ENCODE measurements around the gene AURKAIP1.

The AURKAIP1 gene

GRCh38 chr1:1345384-1345783 lies 29.6 kb downstream of the AURKAIP1 start:
- no peak for TF ChIP-seq ZNF274 (IDR thresholded peaks at IDR 0.05; ENCODE audit: low read depth, low read length)
- no peak overlapping the region for H3K4me3 ChIP-seq (ENCODE audit: low read length)

GRCh38 chr1:1344655-1345361 lies 30.2 kb downstream of the AURKAIP1 start:
- H3K4me3 ChIP-seq (ENCODE audit: low read length): no peak overlapping the region
- TF ChIP-seq ZNF274 (IDR thresholded peaks at IDR 0.05; ENCODE audit: low read depth, low read length): no peak

- no peak overlapping the region for H3K4me3 ChIP-seq (ENCODE audit: low read length)
- no peak for TF ChIP-seq ZNF274 (IDR thresholded peaks at IDR 0.05; ENCODE audit: low read depth, low read length)
Measured at GRCh38 chr1:1343811-1344421, 31.1 kb downstream of the AURKAIP1 start.

GRCh38 chr1:1342584-1343115 lies 32.4 kb downstream of the AURKAIP1 start:
- H3K4me3 ChIP-seq (ENCODE audit: low read length): no peak overlapping the region
- TF ChIP-seq ZNF274 (IDR thresholded peaks at IDR 0.05; ENCODE audit: low read depth, low read length): no peak

- no peak for TF ChIP-seq ZNF274 (IDR thresholded peaks at IDR 0.05; ENCODE audit: low read depth, low read length)
- H3K4me3 ChIP-seq (ENCODE audit: low read length): no peak overlapping the region
Measured at GRCh38 chr1:1342061-1342562, 32.9 kb downstream of the AURKAIP1 start.

GRCh38 chr1:1341549-1342021 lies 33.4 kb downstream of the AURKAIP1 start:
- TF ChIP-seq ZNF274 (IDR thresholded peaks at IDR 0.05; ENCODE audit: low read depth, low read length): no peak
- H3K4me3 ChIP-seq (ENCODE audit: low read length): no peak overlapping the region

- no peak overlapping the region for H3K4me3 ChIP-seq (ENCODE audit: low read length)
- no peak for TF ChIP-seq ZNF274 (IDR thresholded peaks at IDR 0.05; ENCODE audit: low read depth, low read length)
Measured at GRCh38 chr1:1340791-1341548, 34.0 kb downstream of the AURKAIP1 start.

GRCh38 chr1:1340185-1340584 lies 34.8 kb downstream of the AURKAIP1 start:
- TF ChIP-seq ZNF274 (IDR thresholded peaks at IDR 0.05; ENCODE audit: low read depth, low read length): no peak
- H3K4me3 ChIP-seq (ENCODE audit: low read length): no peak overlapping the region

GRCh38 chr1:1338278-1338677 lies 36.7 kb downstream of the AURKAIP1 start:
- H3K4me3 ChIP-seq (ENCODE audit: low read length): no peak overlapping the region
- TF ChIP-seq ZNF274 (IDR thresholded peaks at IDR 0.05; ENCODE audit: low read depth, low read length): no peak

GRCh38 chr1:1337793-1338147 lies 37.2 kb downstream of the AURKAIP1 start:
- H3K4me3 ChIP-seq (ENCODE audit: low read length): no peak overlapping the region
- no peak for TF ChIP-seq ZNF274 (IDR thresholded peaks at IDR 0.05; ENCODE audit: low read depth, low read length)

GRCh38 chr1:1336931-1337792 lies 37.8 kb downstream of the AURKAIP1 start:
- no peak overlapping the region for H3K4me3 ChIP-seq (ENCODE audit: low read length)
- no peak for TF ChIP-seq ZNF274 (IDR thresholded peaks at IDR 0.05; ENCODE audit: low read depth, low read length)

GRCh38 chr1:1336446-1336845 lies 38.6 kb downstream of the AURKAIP1 start:
- H3K4me3 ChIP-seq (ENCODE audit: low read length): no peak overlapping the region
- TF ChIP-seq ZNF274 (IDR thresholded peaks at IDR 0.05; ENCODE audit: low read depth, low read length): no peak

GRCh38 chr1:1335792-1336248 lies 39.2 kb downstream of the AURKAIP1 start:
- no peak for TF ChIP-seq ZNF274 (IDR thresholded peaks at IDR 0.05; ENCODE audit: low read depth, low read length)
- H3K4me3 ChIP-seq (ENCODE audit: low read length): no peak overlapping the region

Data from GM08714 (cell line).